GM19463 (cell line): Measurements from ENCODE around the gene SAE1.
"Not testable (repeated sequence)": the region's sequence is repeated elsewhere in the genome, so short reads cannot be mapped to it uniquely, and the experiment has no call there.

Experiments used
- ATAC-seq: cut with Tn5 transposase; IDR thresholded peaks from one replicate; pipeline ENCODE4 v1.9.1; 2021; ENCODE audit warnings: mild to moderate bottlenecking, moderate library complexity; ENCODE audit not compliant: unreplicated experiment

Gene SAE1

DNA sequence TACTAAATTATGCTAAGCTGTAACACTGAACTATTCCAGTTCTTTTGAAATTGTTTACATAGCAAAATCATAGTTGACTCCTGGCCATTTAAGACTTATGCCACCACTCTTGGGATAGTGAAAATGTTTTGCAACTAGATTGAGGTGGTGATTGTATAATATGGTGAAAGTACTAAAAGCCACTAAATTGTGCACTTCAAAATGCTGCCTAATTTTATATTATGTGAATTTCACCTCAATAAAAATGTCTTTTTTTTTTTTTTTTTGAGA is 5.0 kb upstream of the SAE1 start:
- ATAC-seq = no peak

DNA sequence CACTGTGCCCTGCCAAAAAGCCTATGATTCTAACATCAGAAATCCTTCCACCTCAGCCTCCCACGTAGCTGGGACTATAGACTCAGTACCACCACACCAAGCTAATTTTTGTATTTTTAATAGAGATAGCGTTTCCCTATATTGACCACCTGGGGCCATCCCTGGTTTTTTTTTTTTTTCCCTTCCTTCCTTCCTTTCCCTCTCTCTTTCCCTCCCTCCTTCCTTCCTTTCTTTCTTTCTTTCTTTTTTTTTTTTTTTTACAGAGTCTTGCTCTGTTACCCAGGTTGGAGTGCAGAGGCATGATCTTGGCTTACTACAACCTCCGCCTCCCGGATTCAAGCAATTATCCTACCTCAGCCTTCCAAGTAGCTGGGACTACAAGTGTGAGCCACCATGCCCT is 1.1 kb upstream of the SAE1 start:
- no peak for ATAC-seq

DNA sequence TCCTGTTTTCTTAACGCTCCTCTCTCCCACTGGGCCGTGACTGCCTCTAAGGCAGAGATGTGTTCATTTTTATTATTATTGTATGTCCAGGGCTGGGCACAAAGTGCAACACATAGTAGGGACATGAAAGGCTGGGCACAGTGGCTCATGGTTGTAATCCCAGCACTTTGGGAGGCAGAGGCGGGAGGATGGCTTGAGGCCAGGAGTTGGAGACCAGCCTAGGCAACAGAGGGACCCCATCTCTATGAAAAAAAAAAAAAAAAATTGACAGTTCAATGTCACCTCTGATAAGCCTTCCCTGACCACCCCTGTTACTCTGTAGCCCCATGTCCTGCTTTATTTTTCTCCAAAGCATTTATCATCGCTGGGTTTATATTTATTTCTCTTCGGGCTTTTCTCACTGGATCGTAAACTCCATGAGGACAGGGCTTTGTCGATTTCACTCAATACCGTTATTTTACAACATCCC is 481 bp upstream of the SAE1 start:
- ATAC-seq = no peak

DNA sequence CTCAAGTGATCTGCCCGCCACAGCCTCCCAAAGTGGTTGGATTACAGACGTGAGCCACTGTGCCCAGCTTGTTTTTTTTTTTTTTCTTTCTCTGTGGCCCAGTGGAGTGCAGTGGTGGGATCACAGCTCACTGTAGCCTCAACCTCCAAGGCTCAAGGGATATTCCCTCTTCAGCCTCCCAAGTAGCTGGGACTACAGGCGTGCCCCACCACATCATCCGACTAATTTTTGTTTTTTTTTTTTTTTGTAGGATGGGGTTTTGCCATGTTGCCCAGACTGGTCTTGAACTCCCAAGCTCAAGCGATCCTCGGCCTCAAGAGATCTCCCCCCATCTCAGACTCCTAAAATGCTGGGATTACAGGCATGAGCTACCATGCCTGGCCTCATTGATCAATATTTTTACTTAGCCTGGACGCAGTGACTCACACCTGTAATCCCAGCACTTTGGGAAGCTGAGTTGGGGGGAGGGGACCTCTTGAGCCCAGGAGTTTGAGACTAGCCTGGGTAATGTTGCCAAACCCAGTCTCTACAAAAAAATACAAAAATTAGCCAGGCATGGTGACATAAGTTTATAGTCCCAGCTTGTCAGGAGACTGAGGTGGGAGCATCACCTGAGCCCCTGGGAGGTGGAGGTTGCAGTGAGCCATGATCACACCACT is 1.7 kb downstream of the SAE1 start:
- no peak for ATAC-seq

DNA sequence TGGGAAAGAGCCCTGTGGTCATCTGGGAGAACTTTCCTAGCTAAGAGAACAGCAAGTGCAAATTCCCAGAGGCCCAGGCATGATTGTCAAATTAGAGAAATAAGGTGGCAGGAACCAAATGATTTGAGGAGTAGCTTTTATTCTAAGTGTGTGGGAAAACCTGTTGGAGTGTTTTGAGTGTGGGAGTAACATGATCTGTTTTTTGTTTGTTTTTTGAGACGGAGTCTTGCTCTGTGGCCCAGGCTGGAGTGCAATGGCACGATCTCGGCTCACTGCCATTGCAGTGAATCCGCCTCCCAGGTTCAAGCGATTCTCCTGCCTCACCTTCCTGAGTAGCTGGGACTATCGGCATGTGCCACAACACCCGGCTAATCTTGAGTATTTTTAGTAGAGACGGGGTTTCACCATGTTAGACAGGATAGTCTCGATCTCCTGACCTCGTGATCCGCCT is 2.4 kb downstream of the SAE1 start:
- no peak for ATAC-seq

GRCh38 chr19:47134545-47134944 is 3.9 kb downstream of the SAE1 start:
- ATAC-seq = no peak

- no peak for ATAC-seq
Observed at GRCh38 chr19:47135156-47135555, 4.5 kb downstream of the SAE1 start.

- not testable (repeated sequence) for ATAC-seq
Observed at GRCh38 chr19:47141252-47141651, 10.6 kb downstream of the SAE1 start.

- no peak for ATAC-seq
Observed at GRCh38 chr19:47141695-47142094, 11.1 kb downstream of the SAE1 start.

- no peak for ATAC-seq
Observed at GRCh38 chr19:47142779-47143178, 12.1 kb downstream of the SAE1 start.

GRCh38 chr19:47143322-47144073 is 12.9 kb downstream of the SAE1 start:
- no peak for ATAC-seq

DNA sequence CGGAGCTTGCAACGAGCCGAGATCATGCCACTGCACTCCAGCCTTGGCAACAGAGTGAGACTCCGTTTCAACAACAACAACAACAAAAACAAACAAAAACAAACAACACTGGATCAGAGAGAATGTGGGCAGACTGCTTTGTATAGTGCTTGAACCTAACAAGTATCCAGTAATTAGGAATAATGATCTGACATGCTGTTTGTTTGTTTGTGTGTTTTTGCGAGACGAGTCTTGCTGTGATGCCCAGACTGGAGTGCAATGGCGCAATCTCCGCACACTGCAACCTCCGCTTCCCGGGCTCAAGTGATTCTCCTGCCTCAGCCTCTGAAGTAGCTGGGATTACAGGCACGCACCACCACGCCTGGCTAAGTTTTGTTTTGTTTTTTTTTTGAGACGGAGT is 14.0 kb downstream of the SAE1 start:
- no peak for ATAC-seq

DNA sequence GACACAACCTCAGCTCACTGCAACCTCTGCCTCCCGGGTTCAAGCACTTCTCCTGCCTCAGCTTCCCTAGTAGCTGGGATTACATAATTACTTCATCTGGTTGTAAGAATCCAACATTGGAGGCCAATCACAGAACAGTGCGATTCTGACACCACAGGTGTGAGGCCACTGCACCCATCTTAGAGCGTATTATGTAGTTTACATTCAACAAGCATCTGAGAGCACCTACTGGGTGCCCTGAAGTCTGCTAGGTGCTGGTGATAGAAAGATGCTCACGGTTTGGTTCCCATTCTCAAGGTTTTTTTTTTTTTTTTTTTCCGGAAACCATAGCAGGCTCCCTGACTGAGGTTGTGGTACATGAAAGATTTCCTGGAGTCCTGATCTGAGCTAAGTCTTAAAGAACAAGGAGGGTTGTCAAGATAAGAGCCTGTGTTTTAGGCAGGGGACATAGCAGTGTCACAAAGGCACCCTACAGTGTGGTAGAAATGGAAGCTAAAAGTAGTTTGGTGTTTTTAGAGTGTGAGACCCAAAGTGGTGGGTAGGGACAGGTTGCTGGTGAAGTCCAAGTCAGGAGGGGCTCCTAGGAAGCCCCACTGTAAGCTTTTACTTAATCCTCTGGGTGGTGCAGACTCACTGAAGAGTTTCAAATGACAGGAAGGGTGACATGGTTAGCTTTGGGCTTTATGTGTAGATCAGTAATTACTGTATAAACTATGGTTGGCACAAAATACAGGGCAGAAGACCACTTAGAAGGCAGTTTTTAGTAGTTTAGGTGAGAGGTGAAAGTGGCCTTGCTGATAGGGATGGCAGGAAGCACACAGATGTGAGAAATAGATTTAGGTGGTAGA is 15.2 kb downstream of the SAE1 start:
- no peak for ATAC-seq

- ATAC-seq = no peak
Observed at GRCh38 chr19:47146920-47147319, 16.3 kb downstream of the SAE1 start.

DNA sequence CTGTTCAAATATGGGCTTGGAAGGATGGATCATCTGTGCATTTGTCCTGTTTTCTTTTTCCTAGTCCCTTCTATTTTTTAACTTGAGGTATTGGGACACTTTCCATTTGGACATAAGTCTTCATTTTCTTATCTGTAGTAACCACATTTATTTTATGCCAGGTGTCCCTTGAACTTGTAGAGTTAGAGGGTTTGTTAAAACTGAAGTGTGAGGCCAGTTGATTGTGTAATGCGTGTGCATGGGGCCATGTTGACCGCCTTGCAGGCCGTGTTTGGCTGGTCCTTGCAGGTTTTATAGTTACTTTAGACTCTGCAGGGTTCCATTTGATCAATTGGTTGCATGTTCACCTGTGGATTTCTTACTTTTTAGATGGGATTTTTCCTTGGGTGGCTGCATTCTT is 21.0 kb downstream of the SAE1 start:
- no peak for ATAC-seq

- no peak for ATAC-seq
Observed at GRCh38 chr19:47152205-47152604, 21.6 kb downstream of the SAE1 start.

DNA sequence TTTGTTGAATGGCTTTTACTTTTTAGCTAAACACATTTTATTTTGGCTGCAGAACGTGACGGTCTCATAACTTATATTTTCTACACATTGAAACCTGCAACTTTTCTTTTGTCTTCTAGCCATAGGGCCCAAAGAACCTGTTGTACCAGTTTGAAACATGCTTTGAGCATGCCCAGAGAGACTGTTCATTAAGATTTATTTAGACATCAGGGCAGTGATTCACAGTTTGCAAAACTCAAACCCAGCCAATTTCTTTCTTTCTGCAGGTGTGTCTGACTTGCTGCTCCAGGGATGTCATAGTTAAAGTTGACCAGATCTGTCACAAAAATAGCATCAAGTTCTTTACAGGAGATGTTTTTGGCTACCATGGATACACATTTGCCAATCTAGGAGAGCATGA is 22.0 kb downstream of the SAE1 start:
- no peak for ATAC-seq

GRCh38 chr19:47153266-47153665 is 22.6 kb downstream of the SAE1 start:
- ATAC-seq = no peak

- ATAC-seq = no peak
Observed at GRCh38 chr19:47155148-47155547, 24.5 kb downstream of the SAE1 start.

DNA sequence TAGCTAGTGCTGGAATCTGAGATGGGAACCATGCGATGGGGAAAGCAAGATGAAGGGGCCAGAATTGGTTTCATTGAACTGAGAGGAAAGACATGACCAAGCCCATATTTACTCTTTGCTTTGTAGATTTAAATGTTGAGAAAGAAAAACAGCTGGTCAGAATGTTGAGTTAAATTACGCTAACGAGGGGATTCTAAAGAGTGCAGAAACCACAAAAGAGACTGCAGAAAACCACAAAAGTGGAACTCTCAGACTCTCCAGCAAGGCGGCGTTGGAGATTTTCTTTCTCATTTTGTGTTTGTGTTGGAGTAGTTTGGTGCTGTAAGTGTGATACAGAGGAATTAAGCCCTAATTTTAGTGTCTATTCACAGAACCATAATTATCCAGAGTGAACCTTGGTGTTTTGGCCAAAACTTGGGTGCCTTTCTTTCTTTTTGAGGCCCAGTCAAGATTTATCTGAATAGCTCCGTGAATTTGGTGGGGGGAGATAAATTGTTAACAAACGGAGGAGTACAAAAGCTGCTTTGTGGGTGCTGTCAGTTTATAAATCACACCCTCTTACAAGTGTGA is 26.3 kb downstream of the SAE1 start:
- ATAC-seq = no peak
